Left renal cortex interstitium (tissue), 4 donors: Measurements from ENCODE around the gene INF2. TPM values are rescaled to one million over a fixed set of nuclear protein-coding genes. Genes with fewer than 3 reads are reported as not detected.

Experiments
- DNase-seq, 4 donors: peaks; one replicate each; pipeline ENCODE4 v3.0.0-alpha.2; 2013; ENCODE audit warnings: low read depth in 4 of 4, low spot score in 2 of 4, missing footprints in 1 of 4
- polyA plus RNA-seq, 4 donors: library from polyadenylated mRNA; unstranded; fragments of 120-200 nt; gene quantifications; one replicate each; pipeline ENCODE4 v1.2.1, GENCODE V29; 2013; ENCODE audit not compliant: insufficient read length in 4 of 4

The INF2 gene
- polyA plus RNA-seq, 4 donors: 34.1 to 73.9 (median 64.7) TPM

- DNase-seq: no peak
These were observed 43.0 kb downstream of the INF2 start for GRCh38 chr14:104732355-104732804.

DNA sequence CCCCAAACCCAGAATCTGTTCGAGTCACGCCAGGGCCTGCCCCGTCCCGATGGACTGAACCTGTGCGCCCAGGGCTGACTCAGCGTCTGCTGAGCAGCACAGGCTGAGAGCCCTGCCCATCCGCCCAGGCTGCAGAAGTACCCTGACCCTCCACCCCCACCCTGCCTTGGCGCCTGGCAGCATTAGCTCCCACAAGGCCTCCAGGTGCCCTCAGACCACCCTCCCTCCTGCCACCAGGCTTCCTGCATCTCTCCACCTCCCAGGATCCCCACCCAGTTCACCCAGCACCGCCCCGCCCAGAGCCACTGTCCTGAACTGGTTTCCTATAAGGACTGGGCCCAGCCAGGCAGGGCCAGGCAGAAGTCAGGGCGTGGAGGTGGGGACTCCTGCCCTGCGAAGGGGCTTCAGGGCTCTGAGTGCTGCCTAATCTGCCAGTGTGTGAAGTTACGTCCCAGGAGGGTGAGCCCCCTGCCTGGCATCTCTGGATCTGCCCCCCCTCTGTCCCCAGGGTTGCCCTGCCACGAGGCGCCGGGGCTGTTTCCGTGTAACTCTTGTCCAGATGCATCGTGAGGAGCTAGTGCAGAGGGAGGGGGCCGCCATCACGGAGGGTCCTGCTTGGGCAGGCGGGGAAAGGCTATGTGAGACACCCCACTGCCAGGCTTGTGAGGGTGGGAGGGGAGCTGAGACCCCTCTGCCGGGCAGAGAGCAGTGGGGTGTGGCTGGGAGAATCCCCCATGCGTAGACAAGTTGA is 43.7 kb downstream of the INF2 start:
- no peak for DNase-seq

GRCh38 chr14:104734051-104734587 is 44.7 kb downstream of the INF2 start:
- no peak for DNase-seq

DNA sequence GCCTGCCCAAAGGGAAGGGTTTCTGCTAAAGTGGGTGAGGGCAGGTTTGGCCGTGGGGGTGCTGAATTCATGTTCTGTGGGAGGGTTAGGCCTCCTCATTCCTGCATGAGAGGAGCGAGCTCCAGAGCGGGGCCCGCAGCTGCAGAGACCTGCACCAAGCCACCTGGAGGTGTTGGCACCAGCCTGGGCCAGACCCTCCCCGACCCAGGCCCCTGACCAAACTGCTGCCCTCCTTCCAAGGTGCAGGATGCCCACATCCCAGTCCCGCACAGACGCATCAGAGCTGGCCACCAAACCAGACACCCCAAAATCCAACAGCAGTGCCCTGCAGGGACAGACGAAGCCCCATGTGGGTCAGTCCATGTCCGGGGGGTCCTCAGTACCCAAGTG is 45.2 kb downstream of the INF2 start:
- DNase-seq: no peak

GRCh38 chr14:104734991-104735779 is 45.8 kb downstream of the INF2 start:
- no peak for DNase-seq

GRCh38 chr14:104735830-104736642 is 46.6 kb downstream of the INF2 start:
- no peak for DNase-seq

DNA sequence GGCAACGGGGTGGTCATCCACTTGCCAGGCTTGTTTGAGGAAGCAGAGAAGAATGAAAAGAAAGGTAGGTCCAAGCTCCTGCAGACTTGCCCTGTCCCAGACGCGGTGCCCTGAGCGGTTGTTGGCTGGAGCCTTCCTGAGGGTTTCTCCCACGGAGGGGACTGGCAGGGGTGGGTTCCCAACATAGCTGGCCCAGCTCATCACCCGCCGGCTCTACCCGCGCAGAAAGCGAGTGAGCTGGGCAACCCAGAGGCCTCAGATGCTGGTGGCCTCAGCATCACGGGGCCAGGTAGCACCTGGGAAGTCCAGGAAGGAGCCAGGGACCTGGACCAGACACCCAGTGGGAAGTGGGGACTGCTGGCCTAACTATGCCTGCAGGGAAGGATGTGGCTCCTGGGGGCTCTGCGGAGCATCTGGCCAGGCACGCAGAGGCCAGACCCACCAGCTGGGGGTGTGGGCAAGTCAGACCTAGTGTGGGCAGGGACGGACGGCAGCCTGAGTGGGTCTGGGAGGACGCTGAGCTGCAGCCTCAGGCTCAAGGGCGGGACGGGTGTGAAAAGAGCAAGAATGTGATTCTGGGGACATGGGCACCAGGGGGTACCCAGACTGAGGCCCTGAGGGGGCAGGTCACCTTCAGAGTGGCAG is 49.1 kb downstream of the INF2 start:
- no peak for DNase-seq

GRCh38 chr14:104739026-104739425 is 49.6 kb downstream of the INF2 start:
- DNase-seq: no peak

DNA sequence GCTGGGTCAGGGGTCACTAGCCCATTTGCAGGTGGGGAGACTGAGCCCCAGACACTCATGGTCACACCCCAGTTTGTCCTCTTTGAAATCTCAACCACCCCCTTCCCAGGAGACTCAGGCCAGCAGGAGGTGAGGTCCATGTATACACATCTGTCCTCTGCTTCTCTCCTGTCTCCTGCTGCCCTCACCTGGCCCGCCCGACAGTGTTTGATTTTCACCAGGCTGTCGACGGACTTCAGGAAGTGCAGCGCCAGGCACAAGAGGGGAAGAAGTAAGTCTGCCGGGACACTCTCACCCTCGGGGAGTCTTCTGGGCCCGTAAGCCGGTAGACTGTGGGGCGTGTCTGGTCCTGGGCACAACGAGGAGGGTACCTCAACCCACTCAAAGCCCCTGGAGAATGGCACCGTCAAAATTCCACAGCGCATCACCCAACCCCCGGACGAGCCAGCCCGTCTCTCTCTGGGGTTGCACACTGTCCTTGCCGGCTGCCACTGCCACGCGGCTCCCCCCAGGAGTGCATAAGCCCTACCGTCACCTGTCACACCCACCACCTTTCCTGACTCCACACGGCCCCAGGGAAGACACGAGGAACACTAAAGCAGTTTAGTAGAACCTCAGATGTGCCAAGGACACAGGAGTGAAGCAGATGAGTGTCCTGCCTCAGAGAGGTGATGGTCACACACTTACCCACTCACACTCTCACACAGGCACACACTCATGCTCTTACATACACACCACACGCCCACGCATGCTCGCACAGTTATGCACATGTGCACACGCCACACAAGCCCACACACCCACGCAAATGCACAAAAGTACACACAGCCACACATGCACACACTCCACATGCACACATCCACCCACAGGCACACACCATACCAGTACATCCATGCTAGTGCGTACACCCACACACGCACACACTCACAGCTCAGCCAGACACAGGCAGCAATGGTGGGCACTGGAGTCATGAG is 50.4 kb downstream of the INF2 start:
- DNase-seq: no peak

GRCh38 chr14:104741108-104741802 is 51.8 kb downstream of the INF2 start:
- no peak for DNase-seq

DNA sequence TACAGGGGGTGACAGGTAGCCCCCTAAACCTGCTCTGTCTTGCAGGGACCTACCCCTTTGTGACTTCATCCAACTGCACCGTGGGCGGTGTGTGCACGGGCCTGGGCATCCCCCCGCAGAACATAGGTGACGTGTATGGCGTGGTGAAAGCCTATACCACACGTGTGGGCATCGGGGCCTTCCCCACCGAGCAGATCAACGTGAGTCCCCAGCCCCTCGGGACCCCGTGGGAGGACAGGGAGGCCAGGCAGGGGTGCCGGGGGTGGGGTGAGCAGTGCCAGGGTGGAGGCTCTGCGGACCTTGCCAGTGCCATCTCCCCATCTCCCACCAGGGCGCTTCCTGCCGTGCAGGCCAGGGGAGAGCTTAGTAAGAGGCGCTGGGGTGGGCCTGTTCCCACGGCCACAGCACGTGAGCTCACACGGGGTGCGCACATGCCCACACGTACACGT is 52.4 kb downstream of the INF2 start:
- no peak for DNase-seq

DNA sequence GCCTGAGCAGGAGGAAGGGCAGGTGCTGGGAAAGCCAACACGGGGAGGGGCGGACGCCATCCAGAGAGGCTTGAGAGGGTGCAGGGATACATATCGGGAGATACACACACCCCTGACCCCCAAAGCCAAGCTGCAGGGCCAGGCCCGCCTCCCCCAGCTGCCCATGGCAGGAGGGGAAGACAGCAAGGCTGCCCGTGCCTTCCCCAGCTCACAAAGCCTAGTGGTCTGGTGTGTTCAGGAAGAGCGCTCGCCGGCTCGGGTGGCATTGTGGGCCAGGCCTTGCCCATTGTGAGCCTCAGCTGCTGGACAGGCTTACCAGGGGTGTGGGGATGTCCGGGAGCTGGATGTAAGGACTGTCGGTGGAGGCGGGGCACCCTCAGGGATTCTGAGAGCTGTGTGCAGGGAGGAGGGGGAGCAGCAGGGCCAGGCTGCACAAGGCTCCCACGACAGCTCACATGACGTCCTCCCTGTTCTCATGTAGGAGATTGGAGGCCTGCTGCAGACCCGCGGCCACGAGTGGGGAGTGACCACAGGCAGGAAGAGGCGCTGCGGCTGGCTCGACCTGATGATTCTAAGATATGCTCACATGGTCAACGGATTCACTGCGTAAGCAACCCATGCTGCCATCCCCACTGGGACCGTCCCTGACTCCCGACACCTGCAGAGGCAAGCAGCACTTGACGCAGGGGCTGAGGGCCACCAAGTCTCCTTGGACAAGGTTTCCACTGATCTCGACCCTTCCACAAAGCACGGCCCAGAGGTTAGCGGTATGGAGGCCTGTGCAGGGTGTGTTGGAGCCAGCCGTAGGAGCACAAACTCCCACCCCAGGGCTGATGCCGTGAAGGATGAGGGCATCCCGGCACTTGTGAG is 53.4 kb downstream of the INF2 start:
- DNase-seq: no peak

DNA sequence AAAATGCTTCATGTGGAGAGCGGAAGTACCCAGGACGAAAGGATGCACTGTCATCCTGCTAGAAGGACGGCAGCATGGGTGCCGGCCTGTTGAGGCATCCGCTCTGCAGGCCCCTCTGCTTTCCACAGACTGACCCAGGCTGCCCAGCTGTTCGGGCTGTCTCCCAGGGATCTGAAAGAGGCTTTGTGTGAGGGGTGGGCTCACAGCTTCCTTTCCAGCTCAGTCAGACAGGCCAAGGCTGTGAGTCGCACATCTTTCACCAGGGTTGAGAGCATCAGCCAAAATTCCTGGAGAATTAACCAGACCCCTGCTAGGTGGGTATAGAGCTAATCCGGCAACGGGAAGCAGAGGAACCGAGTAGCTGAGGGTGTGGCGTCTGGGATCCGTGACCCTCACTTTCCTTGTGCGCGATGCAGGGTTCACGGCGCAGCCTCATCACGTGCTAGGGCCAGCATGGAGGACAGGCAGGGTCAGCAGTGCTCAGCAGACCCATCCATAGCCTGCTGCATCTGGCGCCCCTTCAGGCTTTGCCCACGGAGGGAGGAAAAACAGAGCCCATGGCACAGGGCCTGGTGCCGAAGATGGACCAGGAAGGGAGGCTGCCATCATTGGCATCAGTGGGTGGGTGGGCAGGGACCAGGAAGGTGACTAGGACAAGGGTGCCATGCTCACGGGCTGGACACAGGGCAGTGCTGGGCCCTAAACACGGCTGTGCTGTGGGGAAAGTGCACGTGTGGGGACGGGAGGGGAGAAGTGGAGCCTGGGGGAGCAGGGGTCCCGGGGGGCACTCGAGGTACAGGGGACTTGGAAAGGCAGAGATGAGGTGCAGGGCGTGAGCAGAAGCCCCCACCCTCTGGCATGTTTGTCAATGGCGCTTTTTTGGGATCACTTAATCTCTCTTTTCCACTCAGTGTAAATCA is 54.3 kb downstream of the INF2 start:
- DNase-seq: no peak

DNA sequence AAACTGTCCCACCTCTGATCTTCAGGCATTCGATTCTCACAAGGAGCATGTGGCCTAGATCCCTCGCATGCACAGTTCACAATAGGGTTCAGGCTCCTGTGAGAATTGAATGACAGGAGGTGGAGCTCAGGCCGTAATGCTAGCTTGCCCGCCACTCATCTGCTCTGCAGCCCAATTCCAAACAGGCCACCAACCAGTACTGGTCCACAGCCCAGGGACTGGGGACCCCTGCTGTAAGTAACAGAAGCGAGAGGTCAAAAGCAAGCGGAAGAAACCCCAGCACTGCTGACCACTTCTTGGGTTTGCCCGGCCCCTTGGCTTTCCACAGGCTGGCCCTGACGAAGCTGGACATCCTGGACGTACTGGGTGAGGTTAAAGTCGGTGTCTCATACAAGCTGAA is 55.1 kb downstream of the INF2 start:
- DNase-seq: no peak

DNA sequence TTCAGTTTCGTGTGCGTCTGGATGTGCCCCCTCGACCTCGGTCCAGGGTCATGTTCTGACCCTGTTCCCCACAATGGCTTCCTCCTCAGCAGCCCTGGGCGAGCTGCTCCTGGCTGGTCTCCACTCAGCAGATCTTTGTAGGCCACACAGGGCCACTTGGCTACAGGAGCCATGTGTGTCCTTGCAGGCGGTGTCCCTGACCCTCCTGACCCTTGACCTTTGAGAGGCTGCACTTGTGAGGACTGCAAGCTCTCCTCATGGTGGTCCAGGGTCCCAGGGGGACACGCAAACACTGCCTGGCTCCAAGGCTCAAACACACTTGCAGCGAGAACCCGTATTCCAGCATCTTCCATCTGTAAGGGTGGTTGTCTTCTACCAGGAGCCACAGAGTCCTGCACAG is 56.0 kb downstream of the INF2 start:
- no peak for DNase-seq

DNA sequence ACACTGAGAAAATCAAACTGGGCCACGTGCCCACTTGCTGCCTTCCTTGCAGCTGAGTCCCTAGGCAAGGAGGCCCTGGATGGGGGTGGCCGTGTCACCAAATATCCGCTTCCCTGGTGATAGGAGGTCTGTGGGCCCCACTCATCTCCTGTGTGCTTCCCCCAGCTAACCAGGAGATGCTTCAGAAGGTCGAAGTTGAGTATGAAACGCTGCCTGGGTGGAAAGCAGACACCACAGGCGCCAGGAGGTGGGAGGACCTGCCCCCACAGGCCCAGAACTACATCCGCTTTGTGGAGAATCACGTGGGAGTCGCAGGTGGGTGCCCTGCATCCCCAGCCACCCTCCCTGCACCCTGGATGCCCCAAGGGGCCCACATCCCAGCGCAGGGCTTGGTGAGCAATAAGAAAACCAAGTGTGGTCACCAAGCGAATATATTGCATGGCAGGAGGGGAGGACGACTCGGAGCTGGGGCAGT is 56.7 kb downstream of the INF2 start:
- no peak for DNase-seq
